ENCODE measurements around the gene RPUSD1.

DNA sequence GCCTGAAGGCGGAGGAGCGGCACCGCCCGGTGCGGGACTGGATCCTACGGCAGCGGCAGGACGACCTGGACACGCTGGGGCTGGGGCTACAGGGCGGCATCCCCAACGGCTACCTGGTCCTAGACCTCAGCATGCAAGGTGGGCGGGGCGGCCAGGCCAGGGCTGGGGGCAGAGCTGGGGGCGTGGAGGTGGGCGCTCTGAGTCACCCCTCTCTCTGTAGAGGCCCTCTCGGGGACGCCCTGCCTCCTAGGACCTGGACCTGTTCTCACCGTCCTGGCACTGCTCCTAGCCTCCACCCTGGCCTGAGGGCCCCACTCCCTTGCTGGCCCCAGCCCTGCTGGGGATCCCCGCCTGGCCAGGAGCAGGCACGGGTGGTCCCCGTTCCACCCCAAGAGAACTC is 19.8 kb downstream of the RPUSD1 start:
- TF ChIP-seq EZH2 (IDR thresholded peaks at IDR 0.05; ENCODE audit: insufficient read depth, poor library complexity, severe bottlenecking) (no peak), EZH2phosphoT487 (IDR thresholded peaks at IDR 0.05; ENCODE audit: insufficient read depth, low read depth) (no peak)

Measured in GM23248 (cell line).